Esophagus squamous epithelium (tissue), 5 donors: ENCODE results near the gene MINDY4. TPM values are rescaled to one million over a fixed set of nuclear protein-coding genes. Genes with fewer than 3 reads are reported as not detected.

Experiments used
- DNase-seq: peaks from one replicate; lab custom pipeline; 2025; lab: John Stamatoyannopoulos, UW
- H3K27ac ChIP-seq, 4 donors: fragments of 200-600 bp; sonication (generic); one replicate each; pipeline ENCODE4 v1.5.1; 2016 to 2019; ENCODE audit warnings: mild to moderate bottlenecking in 1 of 4
- H3K27me3 ChIP-seq, 4 donors: fragments of 200-600 bp; sonication (generic); 1 replicate in 3 of 4; 2 replicates in 1 of 4; pipeline versions ENCODE4 v1.5.1 to v1.6.0; 2017 to 2021; ENCODE audit warnings: antibody characterized with exemption in 1 of 4
- H3K36me3 ChIP-seq, 3 donors: fragments of 200-600 bp; sonication (generic); one replicate each; pipeline ENCODE4 v1.5.1; 2016 to 2019
- H3K4me1 ChIP-seq, 3 donors: fragments of 200-600 bp; sonication (generic); one replicate each; pipeline ENCODE4 v1.5.1; 2017 to 2019
- H3K4me3 ChIP-seq, 4 donors: fragments of 200-600 bp; sonication (generic); 1 replicate in 3 of 4; 2 replicates in 1 of 4; pipeline ENCODE4 v1.5.1; 2016 to 2019; ENCODE audit warnings: mild to moderate bottlenecking in 2 of 4, moderate library complexity in 1 of 4
- H3K9me3 ChIP-seq, 3 donors: fragments of 200-600 bp; sonication (generic); one replicate each; pipeline ENCODE4 v1.5.1; 2016 to 2019
- POLR2A ChIP-seq, 4 donors: fragments of 450-650 bp; IDR thresholded peaks; one replicate each; pipeline ENCODE4 v1.6.1; 2017; ENCODE audit warnings: antibody characterized with exemption in 4 of 4, mild to moderate bottlenecking in 4 of 4, moderate library complexity in 3 of 4
- WGBS, 2 donors: methylation state at CpG; one replicate each; pipeline ENCODE4 v1.1.5; 2018; 5-methylcytosine and 5-hydroxymethylcytosine counted together
- intact Hi-C: fragments of 100-400 bp; cut with DNase I; formaldehyde crosslinking; loops from one replicate; pipeline ENCODE4 v1.15.0; 2022
- total RNA-seq, 4 donors: library from RNA; depleted of rRNA; stranded (reverse); fragments of >200 nt; gene quantifications; one replicate each; pipeline ENCODE4 v1.1.0, GENCODE V29; 2016
- TF ChIP-seq, protein P1 (sequence below), 6 experiments: fragments of 450-650 bp in 4 of 6; fragments of 200-600 bp in 2 of 6; sonication (generic) in 2 of 6; IDR thresholded peaks; one replicate each; pipeline ENCODE4 v1.5.1; 2016 to 2019; ENCODE audit warnings: antibody characterized with exemption in 6 of 6, mild to moderate bottlenecking in 4 of 6, moderate library complexity in 4 of 6
- donor health status: DM: yes; HTN: yes; CAD: no.

The MINDY4 gene
- total RNA-seq, 4 donors from 2014 or later: 2.5 to 6.3 (median 3.3) TPM

DNA sequence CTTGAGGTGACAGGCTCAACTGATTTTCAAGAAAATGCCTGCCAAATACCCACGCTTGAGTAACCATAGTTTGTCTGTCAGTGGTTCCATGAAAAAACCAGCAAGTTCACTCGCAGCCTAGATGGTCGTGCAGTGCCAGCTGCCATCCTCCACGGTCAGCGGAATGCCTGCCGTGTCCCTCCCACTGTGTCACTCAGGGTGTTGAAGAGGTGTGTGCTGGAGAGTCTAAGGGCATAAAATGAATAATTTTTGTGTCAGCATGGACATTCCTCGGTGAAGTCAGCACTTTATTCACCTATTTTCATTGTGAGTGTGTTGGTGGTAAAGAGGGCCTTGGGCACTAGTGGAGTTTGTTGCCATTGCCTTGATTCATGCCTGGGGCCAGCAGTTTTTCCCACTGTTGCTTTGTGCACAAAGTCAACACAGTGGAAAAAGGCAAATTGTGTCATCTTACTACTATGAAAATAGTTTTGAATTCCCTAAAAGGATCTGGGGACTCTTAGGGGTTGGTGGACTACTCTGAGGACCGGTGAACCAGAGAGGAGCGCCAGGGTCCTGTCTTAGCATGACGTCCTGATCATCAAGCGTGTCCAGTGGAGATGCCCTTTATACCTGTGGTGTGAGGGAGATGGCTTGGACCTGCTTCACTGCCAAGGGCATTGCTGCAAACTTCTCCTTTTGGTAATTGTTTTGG, 17.6 kb downstream of the MINDY4 start:
- intact Hi-C loops: no loop called here
- no peaks in the 10 kb centered on the region for H3K4me1 ChIP-seq
- WGBS, 2 donors: 67 to 86% methylated on average over 11 of the region's 11 CpGs
- H3K27me3 ChIP-seq: no peaks in the 10 kb centered on the region
- H3K9me3 ChIP-seq: no peaks in the 10 kb centered on the region
- no peak overlapping the region for H3K4me3 ChIP-seq
- H3K27ac ChIP-seq: peak overlapping the region in 1 of 4 donors; percentile 47
- H3K36me3 ChIP-seq: peaks cover 0 to 53% (median 8%) of the 10 kb centered on the region in 3 donors
- TF ChIP-seq, protein P1, sequence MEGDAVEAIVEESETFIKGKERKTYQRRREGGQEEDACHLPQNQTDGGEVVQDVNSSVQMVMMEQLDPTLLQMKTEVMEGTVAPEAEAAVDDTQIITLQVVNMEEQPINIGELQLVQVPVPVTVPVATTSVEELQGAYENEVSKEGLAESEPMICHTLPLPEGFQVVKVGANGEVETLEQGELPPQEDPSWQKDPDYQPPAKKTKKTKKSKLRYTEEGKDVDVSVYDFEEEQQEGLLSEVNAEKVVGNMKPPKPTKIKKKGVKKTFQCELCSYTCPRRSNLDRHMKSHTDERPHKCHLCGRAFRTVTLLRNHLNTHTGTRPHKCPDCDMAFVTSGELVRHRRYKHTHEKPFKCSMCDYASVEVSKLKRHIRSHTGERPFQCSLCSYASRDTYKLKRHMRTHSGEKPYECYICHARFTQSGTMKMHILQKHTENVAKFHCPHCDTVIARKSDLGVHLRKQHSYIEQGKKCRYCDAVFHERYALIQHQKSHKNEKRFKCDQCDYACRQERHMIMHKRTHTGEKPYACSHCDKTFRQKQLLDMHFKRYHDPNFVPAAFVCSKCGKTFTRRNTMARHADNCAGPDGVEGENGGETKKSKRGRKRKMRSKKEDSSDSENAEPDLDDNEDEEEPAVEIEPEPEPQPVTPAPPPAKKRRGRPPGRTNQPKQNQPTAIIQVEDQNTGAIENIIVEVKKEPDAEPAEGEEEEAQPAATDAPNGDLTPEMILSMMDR (IDR thresholded peaks at IDR 0.05): no peak
- no peak for TF ChIP-seq POLR2A (IDR thresholded peaks at IDR 0.05)
- no peak for DNase-seq

DNA sequence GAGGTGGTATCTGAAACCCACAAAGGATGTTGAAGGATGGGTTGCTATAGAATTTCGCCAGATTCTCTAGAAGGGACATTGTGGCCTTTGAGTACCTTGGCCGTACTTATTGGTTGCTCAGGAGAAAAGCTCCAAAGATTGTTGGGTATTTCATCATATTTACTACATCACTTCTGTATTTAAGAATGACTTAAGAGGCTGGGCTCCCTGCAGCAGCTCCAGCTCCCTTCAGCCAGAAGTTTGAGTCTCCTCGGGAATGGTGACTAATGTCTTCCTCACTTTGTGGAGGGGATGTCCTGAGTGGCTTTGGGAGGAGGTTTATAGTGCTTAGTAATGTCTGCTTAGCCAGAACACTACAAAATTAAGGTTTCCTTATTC, 18.1 kb downstream of the MINDY4 start:
- intact Hi-C loops: no loop called here
- peaks cover 0 to 53% (median 8%) of the 10 kb centered on the region in 3 donors for H3K36me3 ChIP-seq

DNA sequence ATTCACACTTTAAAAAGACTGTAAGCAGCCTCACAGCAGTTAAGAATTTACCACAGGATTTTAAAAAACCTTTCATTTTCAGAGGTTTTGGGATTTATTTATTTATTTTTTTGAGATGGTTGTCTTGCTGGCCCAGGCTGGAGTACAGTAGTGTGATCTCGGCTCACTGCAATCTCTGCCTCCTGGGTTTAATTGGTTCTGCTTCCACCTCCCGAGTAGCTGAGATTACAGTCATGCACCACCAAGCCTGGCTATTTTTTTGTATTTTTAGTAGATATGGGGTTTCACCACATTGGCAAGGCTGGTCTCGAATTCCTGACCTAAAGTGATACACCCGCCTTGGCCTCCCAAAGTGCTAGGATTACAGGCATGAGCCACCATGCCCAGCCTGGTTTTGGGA, 19.1 kb downstream of the MINDY4 start:
- WGBS, 2 donors: 86 to 90% methylated on average over 3 to 4 of the region's 4 CpGs
- Histone ChIP-seq H3K9me3 (no peaks in the 10 kb centered on the region), H3K4me1 (peaks cover 0 to 3% (median 0%) of the 10 kb centered on the region in 3 donors), H3K27ac (no peak overlapping the region), H3K36me3 (peaks cover 0 to 43% (median 8%) of the 10 kb centered on the region in 3 donors), H3K4me3 (no peak overlapping the region), H3K27me3 (no peaks in the 10 kb centered on the region)
- TF ChIP-seq, protein P1 (IDR thresholded peaks at IDR 0.05): no peak
- no peak for TF ChIP-seq POLR2A (IDR thresholded peaks at IDR 0.05)
- DNase-seq: no peak
- intact Hi-C loops: loop anchor here (10.0 kb wide), 1 partner anchor 334 kb away; no protein-coding TSS in a partner anchor

More for the DNA sequence above, 18.1 kb downstream of the MINDY4 start:
- H3K4me3 ChIP-seq: no peak overlapping the region
- 49 to 51% methylated on average over 3 of the region's 3 CpGs for WGBS, 2 donors
- H3K4me1 ChIP-seq: no peaks in the 10 kb centered on the region
- TF ChIP-seq, protein P1 (IDR thresholded peaks at IDR 0.05): no peak
- no peak for TF ChIP-seq POLR2A (IDR thresholded peaks at IDR 0.05)
- H3K9me3 ChIP-seq: no peaks in the 10 kb centered on the region
- no peak for DNase-seq
- peak overlapping the region in 2 of 4 donors; percentile 10 to 47 for H3K27ac ChIP-seq
- H3K27me3 ChIP-seq: no peaks in the 10 kb centered on the region

DNA sequence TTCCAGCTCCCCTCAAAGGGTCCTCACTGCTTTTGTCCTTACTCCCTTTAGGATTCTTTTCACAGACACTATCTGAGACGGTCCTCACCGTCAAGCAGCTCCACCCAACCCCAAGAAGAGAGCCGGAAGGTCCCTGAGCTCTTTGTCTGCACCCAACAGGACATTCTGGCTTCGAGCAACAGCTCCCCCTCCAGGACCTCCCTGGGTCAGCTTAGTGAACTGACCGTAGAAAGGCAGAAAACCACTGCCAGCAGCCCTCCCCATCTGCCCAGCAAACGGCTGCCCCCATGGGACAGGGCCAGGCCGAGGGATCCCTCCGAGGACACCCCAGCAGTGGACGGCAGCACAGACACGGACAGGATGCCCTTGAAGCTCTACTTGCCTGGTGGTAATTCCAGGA, 19.9 kb downstream of the MINDY4 start:
- no peak for DNase-seq
- Histone ChIP-seq H3K27me3 (no peaks in the 10 kb centered on the region), H3K4me1 (peaks cover 0 to 10% (median 7%) of the 10 kb centered on the region in 3 donors), H3K4me3 (no peak overlapping the region), H3K9me3 (no peaks in the 10 kb centered on the region), H3K27ac (no peak overlapping the region), H3K36me3 (peaks cover 0 to 37% (median 2%) of the 10 kb centered on the region in 3 donors)
- TF ChIP-seq, protein P1 (IDR thresholded peaks at IDR 0.05): no peak
- TF ChIP-seq POLR2A (IDR thresholded peaks at IDR 0.05): no peak
- 73 to 88% methylated on average over 6 of the region's 10 CpGs for WGBS, 2 donors
- intact Hi-C loops: loop anchor here (10.0 kb wide), 1 partner anchor 334 kb away; no protein-coding TSS in a partner anchor
